H1 (cell line): ENCODE data around the gene DCAF7. TPM values are rescaled to one million over a fixed set of nuclear protein-coding genes. Genes with fewer than 3 reads are reported as not detected.

Experiments used
- CTCF ChIA-PET: fragments of 300-600 bp; sonication (Branson Sonifier 250); formaldehyde crosslinking; loops from one replicate; lab custom pipeline; 2021; ENCODE audit not compliant: partially characterized antibody; lab: Charles Lee
- POLR2A ChIA-PET: fragments of 300-600 bp; sonication (Branson Sonifier 250); formaldehyde crosslinking; loops from one replicate; lab custom pipeline; 2021; ENCODE audit warnings: inconsistent platforms; ENCODE audit not compliant: partially characterized antibody; lab: Charles Lee
- DNase-seq, 2 experiments: peaks; one replicate each; pipeline versions ENCODE4 v3.0.0 to v3.0.0-alpha.2; 2010 to 2022; ENCODE audit warnings: low spot score in 2 of 2, low read depth in 1 of 2, mixed read lengths in 1 of 2
- FAIRE-seq: peaks from 2 replicates; lab custom pipeline; 2011; peaks lifted over from hg19 to GRCh38; lab: Jason Lieb, UNC
- H2AFZ ChIP-seq: 2 replicates; pipeline ENCODE4 v1.8.1; 2012; ENCODE audit warnings: low read length, inconsistent platforms
- H2AK5ac ChIP-seq: 2 replicates; pipeline ENCODE4 v1.6.1; 2013; ENCODE audit warnings: low read depth, low read length
- H2BK120ac ChIP-seq: replicated peaks from 2 replicates; pipeline ENCODE3; 2013; ENCODE audit warnings: low read depth, low read length, inconsistent platforms
- H2BK12ac ChIP-seq: 2 replicates; pipeline ENCODE4 v1.6.1; 2013; ENCODE audit warnings: low read depth, low read length
- H2BK15ac ChIP-seq: 2 replicates; pipeline ENCODE4 v1.6.1; 2013; ENCODE audit warnings: low read length
- H2BK20ac ChIP-seq: 2 replicates; pipeline ENCODE4 v1.6.1; 2013; ENCODE audit warnings: low read length
- H2BK5ac ChIP-seq: 2 replicates; pipeline ENCODE4 v1.6.1; 2013; ENCODE audit warnings: low read depth, low read length
- H3K14ac ChIP-seq: 2 replicates; pipeline ENCODE4 v1.6.1; 2013; ENCODE audit warnings: inconsistent platforms; ENCODE audit not compliant: insufficient read length
- H3K18ac ChIP-seq: 2 replicates; pipeline ENCODE4 v1.6.1; 2013; ENCODE audit warnings: low read length; ENCODE audit errors: extremely low read depth
- H3K23ac ChIP-seq: 2 replicates; pipeline ENCODE4 v1.6.1; 2013; ENCODE audit warnings: inconsistent platforms; ENCODE audit not compliant: insufficient read length
- H3K23me2 ChIP-seq: 2 replicates; pipeline ENCODE4 v1.6.1; 2013; ENCODE audit warnings: low read depth, low read length
- H3K27ac ChIP-seq: 2 replicates; pipeline ENCODE4 v1.6.1; 2011; ENCODE audit warnings: low read depth, low read length, inconsistent platforms
- H3K27me3 ChIP-seq, 4 experiments: replicated peaks in 1 of 4; 1 replicate in 1 of 4; 2 replicates in 3 of 4; pipeline versions ENCODE4 v1.6.1 to v1.8.1; 2011 to 2013; ENCODE audit warnings: low read length in 3 of 4, mild to moderate bottlenecking in 3 of 4, inconsistent platforms in 2 of 4, mixed read lengths in 2 of 4, moderate library complexity in 1 of 4; ENCODE audit not compliant: control insufficient read depth in 3 of 4, insufficient read depth in 3 of 4; ENCODE audit errors: extremely low read depth in 1 of 4
- H3K36me3 ChIP-seq, 4 experiments: 2 replicates each; pipeline versions ENCODE4 v1.6.1 to v1.8.1; 2011 to 2013; ENCODE audit warnings: mild to moderate bottlenecking in 4 of 4, low read length in 3 of 4, moderate library complexity in 2 of 4, control low read depth in 1 of 4, inconsistent platforms in 1 of 4; ENCODE audit not compliant: insufficient read depth in 4 of 4, control insufficient read depth in 2 of 4
- H3K4ac ChIP-seq: replicated peaks from 2 replicates; pipeline ENCODE3; 2013; ENCODE audit warnings: low read length, low read depth, mixed read lengths, inconsistent platforms; ENCODE audit not compliant: insufficient read length
- H3K4me1 ChIP-seq, 4 experiments: replicated peaks in 1 of 4; 1 replicate in 1 of 4; 2 replicates in 3 of 4; pipeline versions ENCODE4 v1.6.1 to v1.8.1; 2011 to 2013; ENCODE audit warnings: low read length in 3 of 4, inconsistent platforms in 2 of 4, mixed read lengths in 1 of 4; ENCODE audit not compliant: insufficient read depth in 4 of 4, control insufficient read depth in 3 of 4
- H3K4me2 ChIP-seq, 2 experiments: 2 replicates each; pipeline versions ENCODE4 v1.6.1 to v1.8.1; 2011 to 2013; ENCODE audit warnings: low read depth in 2 of 2, low read length in 2 of 2, control low read depth in 1 of 2, inconsistent platforms in 1 of 2, mild to moderate bottlenecking in 1 of 2; ENCODE audit not compliant: insufficient read depth in 1 of 2
- H3K4me3 ChIP-seq, 4 experiments: fragments of 200-600, 300-600 bp in 1 of 4; sonication (generic), shearing (Covaris generic), sonication (Bioruptor Twin) in 1 of 4; 2 replicates each; pipeline versions ENCODE4 v1.5.1 to v1.8.1; 2011 to 2016; ENCODE audit warnings: low read length in 4 of 4, low read depth in 3 of 4, control low read depth in 2 of 4, inconsistent platforms in 2 of 4, mild to moderate bottlenecking in 2 of 4, mixed read lengths in 1 of 4, moderate library complexity in 1 of 4; ENCODE audit not compliant: insufficient read depth in 2 of 4; ENCODE audit errors: extremely low read depth in 1 of 4
- H3K56ac ChIP-seq: replicated peaks from 2 replicates; pipeline ENCODE3; 2013; ENCODE audit warnings: low read depth, mild to moderate bottlenecking, mixed read lengths, low read length, inconsistent platforms; ENCODE audit not compliant: insufficient read length
- H3K79me1 ChIP-seq: 2 replicates; pipeline ENCODE4 v1.6.1; 2013; ENCODE audit warnings: low read depth, low read length, control low read depth
- H3K79me2 ChIP-seq, 2 experiments: 2 replicates each; pipeline versions ENCODE4 v1.6.1 to v1.8.1; 2012 to 2013; ENCODE audit warnings: low read length in 2 of 2, mild to moderate bottlenecking in 2 of 2, inconsistent platforms in 1 of 2; ENCODE audit not compliant: insufficient read depth in 2 of 2, control insufficient read depth in 1 of 2
- H3K9ac ChIP-seq, 4 experiments: replicated peaks in 1 of 4; 1 replicate in 1 of 4; 2 replicates in 3 of 4; pipeline versions ENCODE4 v1.6.1 to v1.8.1; 2011 to 2013; ENCODE audit warnings: low read depth in 3 of 4, low read length in 3 of 4, control low read depth in 2 of 4, mild to moderate bottlenecking in 2 of 4, moderate library complexity in 2 of 4, inconsistent platforms in 1 of 4; ENCODE audit errors: extremely low read depth in 1 of 4
- H3K9me3 ChIP-seq, 2 experiments: 2 replicates each; pipeline versions ENCODE4 v1.6.1 to v1.8.1; 2012 to 2013; ENCODE audit warnings: mild to moderate bottlenecking in 2 of 2, moderate library complexity in 2 of 2, control low read depth in 1 of 2, inconsistent platforms in 1 of 2, low read depth in 1 of 2, low read length in 1 of 2, mixed read lengths in 1 of 2; ENCODE audit not compliant: insufficient read depth in 2 of 2
- H4K20me1 ChIP-seq, 2 experiments: replicated peaks in 1 of 2; 2 replicates each; pipeline versions ENCODE3 to v1.8.1; 2011 to 2013; ENCODE audit warnings: inconsistent platforms in 2 of 2, low read length in 2 of 2, mild to moderate bottlenecking in 1 of 2; ENCODE audit not compliant: insufficient read depth in 2 of 2, control insufficient read depth in 1 of 2
- H4K5ac ChIP-seq: 2 replicates; pipeline ENCODE4 v1.6.1; 2013; ENCODE audit warnings: low read length, low read depth, mixed read lengths, inconsistent platforms; ENCODE audit not compliant: insufficient read length
- H4K8ac ChIP-seq: 2 replicates; pipeline ENCODE4 v1.8.0; 2013; ENCODE audit warnings: mild to moderate bottlenecking, moderate library complexity, low read length, inconsistent platforms; ENCODE audit not compliant: insufficient read depth; ENCODE audit errors: extremely low read depth
- H4K91ac ChIP-seq: replicated peaks from 2 replicates; pipeline ENCODE3; 2013; ENCODE audit warnings: low read length, mixed read lengths, inconsistent platforms; ENCODE audit not compliant: insufficient read length
- ATF2 ChIP-seq: IDR thresholded peaks from 2 replicates; pipeline ENCODE4 v1.6.1; 2012; ENCODE audit warnings: low read length, inconsistent platforms
- BCL11A ChIP-seq, 2 experiments: IDR thresholded peaks; one replicate each; pipeline ENCODE4 v1.6.1; 2011; ENCODE audit warnings: low read depth in 2 of 2, low read length in 2 of 2, mild to moderate bottlenecking in 2 of 2
- CHD2 ChIP-seq: IDR thresholded peaks from 2 replicates; pipeline ENCODE4 v1.6.1; 2012; ENCODE audit warnings: low read length, improper control_type of control experiment
- EGR1 ChIP-seq: IDR thresholded peaks from 2 replicates; pipeline ENCODE4 v1.6.1; 2011; ENCODE audit warnings: low read depth, low read length, borderline replicate concordance
- KDM1A ChIP-seq: fragments of 200-600, 300-600 bp; sonication (generic); IDR thresholded peaks from 2 replicates; pipeline ENCODE4 v1.7.1; 2016; ENCODE audit warnings: mild to moderate bottlenecking, low read length, borderline replicate concordance
- NANOG ChIP-seq: IDR thresholded peaks from 2 replicates; pipeline ENCODE4 v1.6.1; 2011; ENCODE audit warnings: low read length, low read depth, mild to moderate bottlenecking, inconsistent platforms; ENCODE audit not compliant: insufficient read depth, poor library complexity, severe bottlenecking
- POLR2A ChIP-seq, 2 experiments: IDR thresholded peaks; 1 replicate in 1 of 2; 2 replicates in 1 of 2; pipeline ENCODE4 v1.6.1; 2011; ENCODE audit warnings: low read depth in 2 of 2, low read length in 2 of 2, mild to moderate bottlenecking in 2 of 2; ENCODE audit errors: control extremely low read depth in 1 of 2
- RAD21 ChIP-seq, 2 experiments: IDR thresholded peaks in 1 of 2; conservative IDR thresholded peaks in 1 of 2; 2 replicates each; pipeline ENCODE4 v1.6.1; 2011; ENCODE audit warnings: low read depth in 2 of 2, low read length in 2 of 2, improper control_type of control experiment in 1 of 2, inconsistent platforms in 1 of 2, mild to moderate bottlenecking in 1 of 2, moderate library complexity in 1 of 2
- SP1 ChIP-seq: IDR thresholded peaks from 2 replicates; pipeline ENCODE4 v1.6.1; 2011; ENCODE audit warnings: low read depth, low read length
- SP2 ChIP-seq: IDR thresholded peaks from 2 replicates; pipeline ENCODE4 v1.6.1; 2012; ENCODE audit warnings: mild to moderate bottlenecking, low read length, inconsistent platforms
- SRF ChIP-seq: IDR thresholded peaks from 2 replicates; pipeline ENCODE4 v1.6.1; 2011; ENCODE audit warnings: mild to moderate bottlenecking, low read depth, low read length, moderate library complexity
- USF2 ChIP-seq: IDR thresholded peaks from 2 replicates; pipeline ENCODE4 v1.6.1; 2011; ENCODE audit warnings: low read length, improper control_type of control experiment
- WGBS, 2 experiments: shearing (Covaris generic) in 1 of 2; methylation state at CpG; one replicate each; pipeline versions ENCODE4 v1.1.6 to v1.1.7; 2013 to 2015; ENCODE audit warnings: low lambda C conversion rate in 2 of 2, mixed read lengths in 2 of 2, inconsistent platforms in 1 of 2, low coverage in 1 of 2, missing lambda C conversion rate in 1 of 2; ENCODE audit not compliant: insufficient replicate concordance in 2 of 2, insufficient coverage in 1 of 2, insufficient read length in 1 of 2; ENCODE audit errors: extremely low coverage in 1 of 2, missing lambda C conversion rate in 1 of 2; 5-methylcytosine and 5-hydroxymethylcytosine counted together
- polyA plus RNA-seq, 7 experiments: library from polyadenylated mRNA; depleted of rRNA in 3 of 7; stranded (reverse) in 5 of 7; unstranded in 2 of 7; fragments of >200 nt in 5 of 7; fragments of 200-250 nt in 2 of 7; gene quantifications; 1 replicate in 5 of 7; 2 replicates in 1 of 7; 4 replicates in 1 of 7; pipeline versions ENCODE4 v1.2.1 to v1.2.3, GENCODE V29; 2011 to 2013; ENCODE audit warnings: missing spikeins in 2 of 7, mixed read lengths in 2 of 7
- total RNA-seq: library from RNA; stranded (reverse); fragmentation: NEBNext Ultra II Directional; extraction: Animal tissue kit (Norgen Biotek cat#: 25700); gene quantifications from 2 replicates; pipeline ENCODE4 v1.2.1, GENCODE V29; 2021

Gene DCAF7
- total and polyA plus RNA-seq, 2 of the 8 experiments (the other 6 are each of a cell fraction or from before 2014, with no cell fraction given) = 74.9 to 94.1 TPM

GRCh38 chr17:63588797-63589196 is 38.5 kb downstream of the DCAF7 start:
- Histone ChIP-seq H3K9ac (no peak overlapping the region), H3K18ac (no peak overlapping the region), H3K9me3 (no peaks in the 10 kb centered on the region), H3K27me3 (no peaks in the 10 kb centered on the region), H3K79me1 (no peaks in the 10 kb centered on the region; the same call in 1 of the 2 replicates), H4K20me1 (peaks cover 0 to 2% of the 10 kb centered on the region in 2 experiments), H3K36me3 (peaks cover 22 to 51% (median 41%) of the 10 kb centered on the region in 4 experiments), H3K23ac (no peak overlapping the region), H3K79me2 (no peaks in the 10 kb centered on the region), H4K8ac (no peak overlapping the region), H2BK12ac (0 out of 2 replicates have a peak overlapping the region, but pooled peaks have one; percentile 27), H2AK5ac (no peak overlapping the region), H4K5ac (no peak overlapping the region), H3K23me2 (no peaks in the 10 kb centered on the region; the same call in 1 of the 2 replicates), H3K14ac (no peak overlapping the region), H3K4ac (no peak overlapping the region), H2BK20ac (no peak overlapping the region), H3K56ac (no peak overlapping the region), H3K4me1 (no peaks in the 10 kb centered on the region), H3K4me3 (no peak overlapping the region), H3K27ac (no peak overlapping the region; the same call in 1 of the 2 replicates), H3K4me2 (no peak overlapping the region), H2BK120ac (no peak overlapping the region), H2BK5ac (no peak overlapping the region), H2AFZ (no peak overlapping the region), H4K91ac (no peak overlapping the region), H2BK15ac (no peak overlapping the region)
- no peak for FAIRE-seq
- no peak for DNase-seq
- ChIA-PET CTCF (interaction anchor here (1.0 to 1.4 kb wide), 4 partner anchors 18 to 146 kb away, joined by 3 to 4 read pairs (median 3); no protein-coding TSS in a partner anchor), POLR2A (no interaction called here)
- 89% methylated on average over 11 of the region's 11 CpGs; no CpG with 5 or more reads in 1 of the 2 experiments for WGBS, 2 experiments
- TF ChIP-seq NANOG = no peak
- TF ChIP-seq ATF2 = no peak
- TF ChIP-seq KDM1A = no peak
- no peak for TF ChIP-seq USF2
- TF ChIP-seq SP2 = no peak
- TF ChIP-seq RAD21 (IDR thresholded peaks at IDR 0.05 in 1 of 2, conservative IDR thresholded peaks at IDR 0.05 in 1 of 2; ENCODE audit: low read depth in 2 of 2, low read length in 2 of 2) = no peak
- no peak for TF ChIP-seq POLR2A (IDR thresholded peaks at IDR 0.05; ENCODE audit: control extremely low read depth in 1 of 2, low read depth in 2 of 2, low read length in 2 of 2)
- TF ChIP-seq BCL11A (IDR thresholded peaks at IDR 0.05; ENCODE audit: low read depth in 2 of 2, low read length in 2 of 2) = no peak
- TF ChIP-seq EGR1 = no peak
- no peak for TF ChIP-seq SP1
- no peak for TF ChIP-seq CHD2
- TF ChIP-seq SRF = no peak
